Endothelial cell (in vitro differentiated cells): ENCODE measurements around the gene KL. TPM values are rescaled to one million over a fixed set of nuclear protein-coding genes. Genes with fewer than 3 reads are reported as not detected.

Experiments
- DNase-seq: peaks from one replicate; pipeline ENCODE4 v3.0.0; 2021; ENCODE audit warnings: low spot score
- H3K27ac Mint-ChIP-seq: one replicate; pipeline ENCODE4 v1.8.0; 2021; ENCODE audit warnings: mixed read lengths, inconsistent platforms; ENCODE audit not compliant: unreplicated experiment
- H3K27me3 Mint-ChIP-seq: one replicate; pipeline ENCODE4 v1.8.0; 2021; ENCODE audit warnings: mild to moderate bottlenecking, moderate library complexity, mixed read lengths, inconsistent platforms; ENCODE audit not compliant: unreplicated experiment
- H3K36me3 Mint-ChIP-seq: one replicate; pipeline ENCODE4 v1.8.0; 2021; ENCODE audit warnings: mild to moderate bottlenecking, low read depth, mixed read lengths, inconsistent platforms; ENCODE audit not compliant: unreplicated experiment
- H3K4me1 Mint-ChIP-seq: one replicate; pipeline ENCODE4 v1.8.0; 2021; ENCODE audit warnings: mild to moderate bottlenecking, mixed read lengths, inconsistent platforms; ENCODE audit not compliant: unreplicated experiment
- H3K4me3 Mint-ChIP-seq: one replicate; pipeline ENCODE4 v1.8.0; 2021; ENCODE audit warnings: mild to moderate bottlenecking, mixed read lengths, inconsistent platforms; ENCODE audit not compliant: unreplicated experiment
- H3K9me3 Mint-ChIP-seq: one replicate; pipeline ENCODE4 v1.8.0; 2021; ENCODE audit warnings: mixed read lengths, inconsistent platforms; ENCODE audit not compliant: unreplicated experiment
- total RNA-seq: library from RNA; stranded (reverse); fragmentation: NEBNext Ultra II Directional; extraction: Animal tissue kit (Norgen Biotek cat#: 25700); gene quantifications from one replicate; pipeline ENCODE4 v1.2.1, GENCODE V29; 2021; ENCODE audit not compliant: unreplicated experiment
- TF ChIP-seq, protein P1 (sequence below): fragments of 200-600 bp; sonication (generic); IDR thresholded peaks from one replicate; pipeline ENCODE4 v1.5.0; 2021; ENCODE audit warnings: antibody characterized with exemption; ENCODE audit not compliant: unreplicated experiment

KL gene
- total RNA-seq, 1 donor from 2014 or later: 29.6 TPM

DNA sequence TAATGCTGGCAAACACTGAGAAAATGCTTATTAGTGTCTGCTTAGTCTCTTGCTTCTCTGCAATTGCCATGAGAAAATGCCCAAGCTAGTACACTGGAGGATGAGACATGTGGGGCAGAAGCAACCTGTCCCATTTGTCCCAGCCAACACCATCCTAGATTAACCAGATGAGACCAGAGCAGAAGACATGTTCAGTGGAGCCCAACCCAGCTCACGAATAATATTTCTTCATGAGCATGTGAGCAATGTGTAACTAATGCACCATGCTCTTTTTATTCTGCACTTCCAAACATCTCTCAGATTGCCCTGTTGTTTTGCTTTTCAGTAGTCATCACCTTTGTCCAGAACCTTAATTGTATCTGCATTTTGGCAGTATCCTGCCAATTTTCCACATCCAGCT, 21.4 kb downstream of the KL start:
- DNase-seq: no peak
- Mint-ChIP-seq H3K4me3 (no peak overlapping the region), H3K4me1 (peaks cover 20% of the 10 kb centered on the region), H3K27me3 (peaks cover 4% of the 10 kb centered on the region), H3K27ac (no peak overlapping the region), H3K9me3 (no peaks in the 10 kb centered on the region), H3K36me3 (peaks cover 11% of the 10 kb centered on the region)
- TF ChIP-seq, protein P1, sequence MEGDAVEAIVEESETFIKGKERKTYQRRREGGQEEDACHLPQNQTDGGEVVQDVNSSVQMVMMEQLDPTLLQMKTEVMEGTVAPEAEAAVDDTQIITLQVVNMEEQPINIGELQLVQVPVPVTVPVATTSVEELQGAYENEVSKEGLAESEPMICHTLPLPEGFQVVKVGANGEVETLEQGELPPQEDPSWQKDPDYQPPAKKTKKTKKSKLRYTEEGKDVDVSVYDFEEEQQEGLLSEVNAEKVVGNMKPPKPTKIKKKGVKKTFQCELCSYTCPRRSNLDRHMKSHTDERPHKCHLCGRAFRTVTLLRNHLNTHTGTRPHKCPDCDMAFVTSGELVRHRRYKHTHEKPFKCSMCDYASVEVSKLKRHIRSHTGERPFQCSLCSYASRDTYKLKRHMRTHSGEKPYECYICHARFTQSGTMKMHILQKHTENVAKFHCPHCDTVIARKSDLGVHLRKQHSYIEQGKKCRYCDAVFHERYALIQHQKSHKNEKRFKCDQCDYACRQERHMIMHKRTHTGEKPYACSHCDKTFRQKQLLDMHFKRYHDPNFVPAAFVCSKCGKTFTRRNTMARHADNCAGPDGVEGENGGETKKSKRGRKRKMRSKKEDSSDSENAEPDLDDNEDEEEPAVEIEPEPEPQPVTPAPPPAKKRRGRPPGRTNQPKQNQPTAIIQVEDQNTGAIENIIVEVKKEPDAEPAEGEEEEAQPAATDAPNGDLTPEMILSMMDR: no peak

GRCh38 chr13:33040090-33040489, 23.9 kb downstream of the KL start:
- Mint-ChIP-seq H3K27ac (no peak overlapping the region), H3K36me3 (peaks cover 4% of the 10 kb centered on the region), H3K9me3 (no peaks in the 10 kb centered on the region), H3K27me3 (peaks cover 4% of the 10 kb centered on the region), H3K4me1 (peaks cover 14% of the 10 kb centered on the region), H3K4me3 (no peak overlapping the region)
- TF ChIP-seq, protein P1: no peak
- no peak for DNase-seq

DNA sequence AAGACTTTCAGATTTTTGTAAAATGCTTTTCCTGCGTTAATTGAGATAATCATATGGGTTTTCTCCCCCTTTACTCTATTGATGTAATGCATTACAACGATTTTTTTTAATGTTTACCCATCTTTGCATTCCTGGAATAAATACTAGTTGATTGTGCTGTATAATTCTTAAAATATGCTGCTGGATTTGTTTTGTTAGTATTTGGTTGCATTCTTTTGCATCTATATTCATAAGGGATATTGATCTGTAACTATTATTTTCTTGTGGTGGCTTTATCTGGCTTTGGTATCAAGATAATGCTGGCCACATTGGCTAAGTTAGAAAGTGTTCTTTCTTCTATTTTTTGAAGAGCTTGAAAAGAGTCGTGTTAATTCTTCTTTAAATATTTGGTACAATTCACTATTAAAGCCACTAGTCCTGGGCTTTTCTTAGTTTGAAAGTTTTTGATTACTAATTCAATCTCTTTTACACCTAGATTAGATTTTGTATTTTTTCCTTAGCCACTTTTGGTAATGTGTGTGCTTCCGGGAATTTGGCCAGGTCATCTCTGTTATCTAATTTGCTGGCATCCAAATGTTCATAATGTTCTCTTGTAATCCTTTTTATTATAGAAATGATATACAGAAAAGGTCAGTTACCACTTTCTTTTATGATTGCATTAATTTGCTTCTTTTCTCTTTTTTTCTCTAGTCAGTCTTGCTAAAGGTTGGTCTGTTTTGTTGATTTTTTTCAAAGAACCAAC, 29.8 kb downstream of the KL start:
- H3K9me3 Mint-ChIP-seq: no peaks in the 10 kb centered on the region
- no peaks in the 10 kb centered on the region for H3K4me1 Mint-ChIP-seq
- TF ChIP-seq, protein P1: no peak
- H3K36me3 Mint-ChIP-seq: no peaks in the 10 kb centered on the region
- no peak overlapping the region for H3K4me3 Mint-ChIP-seq
- H3K27ac Mint-ChIP-seq: no peak overlapping the region
- DNase-seq: no peak
- peaks cover 4% of the 10 kb centered on the region for H3K27me3 Mint-ChIP-seq

DNA sequence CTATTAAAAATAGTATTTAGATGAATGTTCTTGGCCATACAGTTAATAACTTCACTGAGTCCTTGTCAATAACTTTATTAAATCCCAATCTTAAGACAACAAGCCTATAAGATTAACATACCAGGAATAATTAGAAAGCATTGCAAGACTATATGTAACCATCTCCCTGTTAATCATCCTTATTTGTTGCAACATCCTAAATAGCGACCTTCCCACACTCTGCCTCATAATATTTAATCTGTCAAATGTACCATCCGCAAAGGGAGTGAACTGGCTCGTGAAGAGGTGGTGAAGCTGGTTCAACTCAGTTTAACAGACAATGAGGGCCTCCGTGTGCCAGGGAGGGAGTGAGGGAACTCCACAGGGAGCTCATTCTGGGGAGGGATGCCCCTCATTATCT, 33.9 kb downstream of the KL start:
- Mint-ChIP-seq H3K36me3 (no peaks in the 10 kb centered on the region), H3K4me3 (no peak overlapping the region), H3K9me3 (no peaks in the 10 kb centered on the region), H3K27ac (no peak overlapping the region), H3K27me3 (peaks cover 2% of the 10 kb centered on the region), H3K4me1 (no peaks in the 10 kb centered on the region)
- TF ChIP-seq, protein P1: no peak
- DNase-seq: no peak

- no peak for DNase-seq
- H3K4me3 Mint-ChIP-seq: no peak overlapping the region
- H3K27me3 Mint-ChIP-seq: peaks cover 4% of the 10 kb centered on the region
- peaks cover 7% of the 10 kb centered on the region for H3K4me1 Mint-ChIP-seq
- TF ChIP-seq, protein P1: no peak
- peaks cover 9% of the 10 kb centered on the region for H3K36me3 Mint-ChIP-seq
- no peaks in the 10 kb centered on the region for H3K9me3 Mint-ChIP-seq
- H3K27ac Mint-ChIP-seq: no peak overlapping the region
Measured at GRCh38 chr13:33051632-33052031, 35.4 kb downstream of the KL start.
